Endothelial cell of umbilical vein (primary cell): ENCODE results near the gene CAP2. TPM values are rescaled to one million over a fixed set of nuclear protein-coding genes. Genes with fewer than 3 reads are reported as not detected.

ENCODE experiments used
- BruUV-seq: library from RNA; stranded (reverse); fragments of 400-500 nt; replicated peaks from 2 replicates; lab custom pipeline; 2021; lab: Mats Ljungman, UMichigan
- CTCF ChIA-PET: fragments of 300-600, 350-600 bp; sonication (Branson Sonifier 250); formaldehyde crosslinking; loops from one replicate; lab custom pipeline; 2021; ENCODE audit warnings: antibody characterized with exemption, inconsistent platforms; lab: Charles Lee
- POLR2A ChIA-PET: fragments of 300-600, 350-600 bp; sonication (Branson Sonifier 250); formaldehyde crosslinking; loops from one replicate; lab custom pipeline; 2021; ENCODE audit warnings: antibody characterized with exemption, inconsistent platforms; lab: Charles Lee
- DNase-seq: peaks from one replicate; pipeline ENCODE4 v3.0.0-alpha.2; 2011; ENCODE audit warnings: low read depth, low spot score
- FAIRE-seq: peaks from 2 replicates; lab custom pipeline; 2011; peaks lifted over from hg19 to GRCh38; lab: Jason Lieb, UNC
- H2AFZ ChIP-seq: 2 replicates; pipeline ENCODE4 v1.6.0; 2012; ENCODE audit warnings: low read depth, low read length, control low read depth, inconsistent platforms
- H3K27ac ChIP-seq: 2 replicates; pipeline ENCODE4 v1.5.1; 2011; ENCODE audit warnings: low read depth, mild to moderate bottlenecking, control low read depth, low read length, moderate library complexity; ENCODE audit not compliant: insufficient read depth
- H3K27me3 ChIP-seq, 2 experiments: 2 replicates each; pipeline versions ENCODE4 v1.6.0 to v1.6.1; 2011; ENCODE audit warnings: low read length in 2 of 2, mixed read lengths in 1 of 2; ENCODE audit not compliant: control insufficient read depth in 2 of 2, insufficient read depth in 2 of 2
- H3K36me3 ChIP-seq, 2 experiments: 2 replicates in 1 of 2; 3 replicates in 1 of 2; pipeline ENCODE4 v1.5.1; 2011; ENCODE audit warnings: low read length in 2 of 2, mild to moderate bottlenecking in 1 of 2, moderate library complexity in 1 of 2; ENCODE audit not compliant: control insufficient read depth in 2 of 2, insufficient read depth in 2 of 2; ENCODE audit errors: extremely low read depth in 1 of 2
- H3K4me1 ChIP-seq: 3 replicates; pipeline ENCODE4 v1.5.1; 2011; ENCODE audit warnings: mild to moderate bottlenecking, low read length; ENCODE audit not compliant: control insufficient read depth, insufficient read depth; ENCODE audit errors: extremely low read depth
- H3K4me2 ChIP-seq: 2 replicates; pipeline ENCODE4 v1.6.1; 2011; ENCODE audit warnings: low read length, control low read depth, mixed read lengths; ENCODE audit not compliant: insufficient read depth
- H3K4me3 ChIP-seq, 3 experiments: fragments of 200-600 bp in 1 of 3; sonication (generic), shearing (Covaris generic) in 1 of 3; replicated peaks in 1 of 3; 2 replicates each; pipeline ENCODE4 v1.5.1; 2011 to 2016; ENCODE audit warnings: control low read depth in 3 of 3, low read length in 3 of 3, mild to moderate bottlenecking in 2 of 3, inconsistent platforms in 1 of 3, low read depth in 1 of 3, moderate library complexity in 1 of 3; ENCODE audit not compliant: insufficient read depth in 1 of 3
- H3K79me2 ChIP-seq: 2 replicates; pipeline ENCODE4 v1.6.0; 2012; ENCODE audit warnings: low read length, inconsistent platforms; ENCODE audit not compliant: control insufficient read depth, insufficient read depth
- H3K9ac ChIP-seq: replicated peaks from 2 replicates; pipeline ENCODE3; 2011; ENCODE audit warnings: low read length, control low read depth; ENCODE audit not compliant: insufficient read depth; ENCODE audit errors: extremely low read depth
- H3K9me1 ChIP-seq: replicated peaks from 3 replicates; pipeline ENCODE4 v1.6.0; 2011; ENCODE audit warnings: mild to moderate bottlenecking, low read length; ENCODE audit not compliant: control insufficient read depth, insufficient read depth; ENCODE audit errors: extremely low read depth
- H3K9me3 ChIP-seq: replicated peaks from 2 replicates; pipeline ENCODE4 v1.5.1; 2012; ENCODE audit warnings: low read length, inconsistent platforms; ENCODE audit not compliant: control insufficient read depth, insufficient read depth
- H4K20me1 ChIP-seq: replicated peaks from 2 replicates; pipeline ENCODE3; 2011; ENCODE audit warnings: mild to moderate bottlenecking, low read length; ENCODE audit not compliant: control insufficient read depth, insufficient read depth; ENCODE audit errors: extremely low read depth
- CTCF ChIP-seq, 2 donors: IDR thresholded peaks; 1 replicate in 1 of 2; 2 replicates in 1 of 2; pipeline ENCODE4 v1.5.1; 2011; ENCODE audit warnings: low read length in 2 of 2, mild to moderate bottlenecking in 2 of 2, moderate library complexity in 2 of 2, control low read depth in 1 of 2, inconsistent platforms in 1 of 2, low read depth in 1 of 2; ENCODE audit not compliant: insufficient read depth in 1 of 2; ENCODE audit errors: extremely low read depth in 1 of 2
- EZH2 ChIP-seq: IDR thresholded peaks from 2 replicates; pipeline ENCODE4 v1.6.1; 2012; ENCODE audit warnings: borderline replicate concordance, low read depth, mild to moderate bottlenecking, moderate library complexity, low read length, inconsistent platforms; ENCODE audit not compliant: severe bottlenecking
- FOS ChIP-seq: IDR thresholded peaks from 2 replicates; pipeline ENCODE4 v1.6.1; 2011; ENCODE audit warnings: mild to moderate bottlenecking, low read length, moderate library complexity, borderline replicate concordance; ENCODE audit not compliant: insufficient read depth
- GATA2 ChIP-seq: IDR thresholded peaks from 2 replicates; pipeline ENCODE4 v1.7.0; 2011; ENCODE audit warnings: low read depth, mild to moderate bottlenecking, moderate library complexity, mixed read lengths, low read length; ENCODE audit not compliant: insufficient read length, insufficient read depth
- JUN ChIP-seq: IDR thresholded peaks from 2 replicates; pipeline ENCODE4 v1.6.1; 2011; ENCODE audit warnings: borderline replicate concordance, low read depth; ENCODE audit not compliant: insufficient read length, insufficient read depth
- MYC ChIP-seq: IDR thresholded peaks from one replicate; pipeline ENCODE4 v1.6.1; 2011; ENCODE audit warnings: mild to moderate bottlenecking, low read depth, low read length
- POLR2A ChIP-seq: IDR thresholded peaks from 2 replicates; pipeline ENCODE4 v1.6.1; 2012; ENCODE audit warnings: low read depth, mild to moderate bottlenecking, control low read depth, low read length
- POLR2AphosphoS5 ChIP-seq: IDR thresholded peaks from 2 replicates; pipeline ENCODE4 v1.6.1; 2012; ENCODE audit warnings: low read depth, mild to moderate bottlenecking, control low read depth, low read length, moderate library complexity; ENCODE audit not compliant: insufficient read depth
- dilution Hi-C: fragments of 300-500 bp; cut with MboI; formaldehyde crosslinking; loops from one replicate; pipeline ENCODE4 v1.15.0; 2019; ENCODE audit warnings: low sequenced_read_pairs; ENCODE audit not compliant: extremely low pct_ligation_motif_present
- intact Hi-C: fragments of 100-400 bp; cut with micrococcal nuclease; formaldehyde crosslinking; loops from one replicate; pipeline ENCODE4 v1.10.0; 2022
- polyA plus RNA-seq, 4 experiments: library from polyadenylated mRNA; depleted of rRNA in 3 of 4; stranded (reverse) in 3 of 4; unstranded in 1 of 4; fragments of >200 nt; gene quantifications; 2 replicates each; pipeline versions ENCODE4 v1.2.1 to v1.2.3, GENCODE V29; 2011 to 2012; ENCODE audit warnings: missing spikeins in 1 of 4
- total RNA-seq: library from RNA; stranded (reverse); gene quantifications from 2 replicates; pipeline ENCODE4 v1.2.3, GENCODE V29; 2021
- TF ChIP-seq, protein P1 (sequence below): IDR thresholded peaks from 2 replicates; pipeline ENCODE4 v1.6.1; 2011; ENCODE audit not compliant: insufficient read depth, insufficient read length

CAP2 gene
- total and polyA plus RNA-seq, 2 donors (not counting 3 experiments of a cell fraction or from before 2014, with no cell fraction given) = 12.2 to 21.3 TPM

DNA sequence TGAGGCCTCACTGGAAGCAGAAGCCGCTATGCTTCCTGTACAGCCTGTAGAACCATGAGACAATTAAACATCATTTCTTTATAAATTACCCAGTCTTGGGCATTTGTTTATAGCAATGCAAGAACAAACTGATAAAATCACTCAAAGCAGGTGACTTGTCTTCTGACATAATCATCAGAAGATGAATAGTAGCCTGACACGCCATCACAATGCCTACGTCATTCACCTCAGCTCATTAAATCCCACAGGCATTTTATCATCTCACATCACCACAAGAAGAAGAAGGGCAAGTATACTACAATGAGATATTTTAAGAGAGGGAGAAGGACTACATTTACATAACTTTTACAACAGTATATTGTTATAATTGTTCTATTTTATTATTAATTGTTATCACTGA, 3.1 kb upstream of the CAP2 start:
- POLR2A ChIA-PET = no interaction called here
- no peak overlapping the region for H3K9ac ChIP-seq

More for the DNA sequence above, 3.1 kb upstream of the CAP2 start:
- no peak for FAIRE-seq
- Histone ChIP-seq H3K9me1 (no peaks in the 10 kb centered on the region), H3K4me1 (peaks cover 11% of the 10 kb centered on the region), H4K20me1 (no peaks in the 10 kb centered on the region), H3K4me2 (no peak overlapping the region), H3K9me3 (no peaks in the 10 kb centered on the region), H3K27ac (no peak overlapping the region), H2AFZ (no peak overlapping the region), H3K27me3 (no peaks in the 10 kb centered on the region), H3K79me2 (no peaks in the 10 kb centered on the region), H3K36me3 (no peaks in the 10 kb centered on the region), H3K4me3 (no peak overlapping the region)
- no peak for TF ChIP-seq CTCF (IDR thresholded peaks at IDR 0.05; ENCODE audit: extremely low read depth in 1 of 2, insufficient read depth in 1 of 2, low read depth in 1 of 2, low read length in 2 of 2)
- TF ChIP-seq, protein P1, sequence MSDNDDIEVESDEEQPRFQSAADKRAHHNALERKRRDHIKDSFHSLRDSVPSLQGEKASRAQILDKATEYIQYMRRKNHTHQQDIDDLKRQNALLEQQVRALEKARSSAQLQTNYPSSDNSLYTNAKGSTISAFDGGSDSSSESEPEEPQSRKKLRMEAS = no peak
- no peak for TF ChIP-seq GATA2
- TF ChIP-seq EZH2 = no peak
- TF ChIP-seq POLR2A = no peak
- no peak for TF ChIP-seq JUN
- TF ChIP-seq MYC = no peak
- TF ChIP-seq POLR2AphosphoS5 = no peak
- no peak for TF ChIP-seq FOS
- intact Hi-C loops (loop anchor here (5.0 kb wide), 1 partner anchor 108 kb away; the partner anchor contains the start of gene RBM24), dilution Hi-C loops (no loop called here)
- BruUV-seq = no TSS peak
- no peak for DNase-seq
- CTCF ChIA-PET = no interaction called here
